Astrocyte (in vitro differentiated cells and primary cell): ENCODE data around the gene FLT3LG.

Experiments used
- EZH2 ChIP-seq: IDR thresholded peaks from 2 replicates; pipeline ENCODE4 v1.6.1; 2012; ENCODE audit warnings: mild to moderate bottlenecking, low read length, inconsistent platforms; ENCODE audit not compliant: insufficient read depth
- TF ChIP-seq, protein P1 (sequence below): IDR thresholded peaks from 2 replicates; pipeline ENCODE4 v1.5.1; 2011; ENCODE audit warnings: low read depth, mild to moderate bottlenecking, inconsistent platforms, low read length, moderate library complexity; ENCODE audit not compliant: insufficient read depth

GRCh38 chr19:49524812-49525455, 50.9 kb downstream of the FLT3LG start:
- TF ChIP-seq, protein P1, sequence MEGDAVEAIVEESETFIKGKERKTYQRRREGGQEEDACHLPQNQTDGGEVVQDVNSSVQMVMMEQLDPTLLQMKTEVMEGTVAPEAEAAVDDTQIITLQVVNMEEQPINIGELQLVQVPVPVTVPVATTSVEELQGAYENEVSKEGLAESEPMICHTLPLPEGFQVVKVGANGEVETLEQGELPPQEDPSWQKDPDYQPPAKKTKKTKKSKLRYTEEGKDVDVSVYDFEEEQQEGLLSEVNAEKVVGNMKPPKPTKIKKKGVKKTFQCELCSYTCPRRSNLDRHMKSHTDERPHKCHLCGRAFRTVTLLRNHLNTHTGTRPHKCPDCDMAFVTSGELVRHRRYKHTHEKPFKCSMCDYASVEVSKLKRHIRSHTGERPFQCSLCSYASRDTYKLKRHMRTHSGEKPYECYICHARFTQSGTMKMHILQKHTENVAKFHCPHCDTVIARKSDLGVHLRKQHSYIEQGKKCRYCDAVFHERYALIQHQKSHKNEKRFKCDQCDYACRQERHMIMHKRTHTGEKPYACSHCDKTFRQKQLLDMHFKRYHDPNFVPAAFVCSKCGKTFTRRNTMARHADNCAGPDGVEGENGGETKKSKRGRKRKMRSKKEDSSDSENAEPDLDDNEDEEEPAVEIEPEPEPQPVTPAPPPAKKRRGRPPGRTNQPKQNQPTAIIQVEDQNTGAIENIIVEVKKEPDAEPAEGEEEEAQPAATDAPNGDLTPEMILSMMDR = no peak
- no peak for TF ChIP-seq EZH2
